GM13976 (cell line): ENCODE data around the gene URB1.

Experiments used
- DNase-seq: peaks from one replicate; pipeline ENCODE4 v3.0.0; 2012; ENCODE audit warnings: low spot score
- CTCF ChIP-seq: IDR thresholded peaks from 2 replicates; pipeline ENCODE4 v1.5.1; 2012; ENCODE audit warnings: borderline replicate concordance, mild to moderate bottlenecking; ENCODE audit not compliant: insufficient read depth; ENCODE audit errors: extremely low read depth, missing control alignments, control extremely low read depth
- in situ Hi-C: fragments of 300-500 bp; cut with MboI; formaldehyde crosslinking; loops from one replicate; pipeline ENCODE4 v1.12.0; 2022; ENCODE audit warnings: low sequenced_read_pairs, mixed read lengths, inconsistent platforms; ENCODE audit not compliant: unreplicated experiment

Gene URB1

GRCh38 chr21:32331444-32332305, 61.1 kb downstream of the URB1 start:
- no peak for DNase-seq
- in situ Hi-C loops: no loop called here
- no peak for TF ChIP-seq CTCF

- DNase-seq: no peak
- in situ Hi-C loops: no loop called here
- TF ChIP-seq CTCF: no peak
These were observed 62.0 kb downstream of the URB1 start for GRCh38 chr21:32330784-32331311.

GRCh38 chr21:32329776-32330175, 63.0 kb downstream of the URB1 start:
- DNase-seq: no peak
- in situ Hi-C loops: no loop called here
- TF ChIP-seq CTCF: no peak

- no peak for TF ChIP-seq CTCF
- no peak for DNase-seq
- in situ Hi-C loops: no loop called here
These were observed 63.5 kb downstream of the URB1 start for GRCh38 chr21:32329331-32329730.

GRCh38 chr21:32328595-32328994, 64.2 kb downstream of the URB1 start:
- DNase-seq: no peak
- no peak for TF ChIP-seq CTCF
- in situ Hi-C loops: no loop called here

- no peak for TF ChIP-seq CTCF
- DNase-seq: no peak
- in situ Hi-C loops: no loop called here
These were observed 67.1 kb downstream of the URB1 start for GRCh38 chr21:32325706-32326105.
